HFFc6 (cell line): ENCODE measurements around the gene SLX4. TPM values are rescaled to one million over a fixed set of nuclear protein-coding genes. Genes with fewer than 3 reads are reported as not detected.

ENCODE experiments used
- DNase-seq: peaks from one replicate; pipeline ENCODE4 v3.0.0-alpha.2; 2018
- H3K27ac Mint-ChIP-seq: 2 replicates; pipeline ENCODE4 v1.8.0; 2020; ENCODE audit warnings: mild to moderate bottlenecking, mixed read lengths
- H3K27me3 Mint-ChIP-seq: 2 replicates; pipeline ENCODE4 v1.8.0; 2021; ENCODE audit warnings: mild to moderate bottlenecking, moderate library complexity, mixed read lengths; ENCODE audit not compliant: insufficient read depth
- H3K36me3 Mint-ChIP-seq: 2 replicates; pipeline ENCODE4 v1.8.0; 2021; ENCODE audit warnings: low read depth, mixed read lengths
- H3K4me1 Mint-ChIP-seq: 2 replicates; pipeline ENCODE4 v1.8.0; 2020; ENCODE audit warnings: low read depth, mixed read lengths
- H3K4me3 Mint-ChIP-seq: 2 replicates; pipeline ENCODE4 v1.8.0; 2020; ENCODE audit warnings: mild to moderate bottlenecking, moderate library complexity, mixed read lengths
- H3K9me3 Mint-ChIP-seq: 2 replicates; pipeline ENCODE4 v1.8.0; 2020; ENCODE audit warnings: mild to moderate bottlenecking, mixed read lengths
- CTCF ChIP-seq: fragments of 200-600 bp; sonication (generic); IDR thresholded peaks from 2 replicates; pipeline ENCODE4 v1.5.0; 2021; ENCODE audit warnings: antibody characterized with exemption, mild to moderate bottlenecking
- total RNA-seq, 6 experiments: library from RNA; stranded (reverse); fragmentation: NEBNext Ultra II Directional; extraction: Animal tissue kit (Norgen Biotek cat#: 25700); gene quantifications; 2 replicates in 1 of 6; 3 replicates in 5 of 6; pipeline ENCODE4 v1.2.3, GENCODE V29; 2021

The SLX4 gene
- total RNA-seq, 6 experiments from 2014 or later, result 6.8 to 8.2 (median 7.2) TPM

- no peaks in the 10 kb centered on the region for H3K36me3 Mint-ChIP-seq
- peaks cover 37% of the 10 kb centered on the region for H3K27me3 Mint-ChIP-seq
- no peak for TF ChIP-seq CTCF
- no peaks in the 10 kb centered on the region; the same call in 1 of the 2 replicates for H3K9me3 Mint-ChIP-seq
- no peak for DNase-seq
- H3K27ac Mint-ChIP-seq, result no peak overlapping the region
- H3K4me3 Mint-ChIP-seq, result no peak overlapping the region
- H3K4me1 Mint-ChIP-seq, result no peaks in the 10 kb centered on the region
Measured at GRCh38 chr16:3548445-3548844, 63.0 kb downstream of the SLX4 start.

DNA sequence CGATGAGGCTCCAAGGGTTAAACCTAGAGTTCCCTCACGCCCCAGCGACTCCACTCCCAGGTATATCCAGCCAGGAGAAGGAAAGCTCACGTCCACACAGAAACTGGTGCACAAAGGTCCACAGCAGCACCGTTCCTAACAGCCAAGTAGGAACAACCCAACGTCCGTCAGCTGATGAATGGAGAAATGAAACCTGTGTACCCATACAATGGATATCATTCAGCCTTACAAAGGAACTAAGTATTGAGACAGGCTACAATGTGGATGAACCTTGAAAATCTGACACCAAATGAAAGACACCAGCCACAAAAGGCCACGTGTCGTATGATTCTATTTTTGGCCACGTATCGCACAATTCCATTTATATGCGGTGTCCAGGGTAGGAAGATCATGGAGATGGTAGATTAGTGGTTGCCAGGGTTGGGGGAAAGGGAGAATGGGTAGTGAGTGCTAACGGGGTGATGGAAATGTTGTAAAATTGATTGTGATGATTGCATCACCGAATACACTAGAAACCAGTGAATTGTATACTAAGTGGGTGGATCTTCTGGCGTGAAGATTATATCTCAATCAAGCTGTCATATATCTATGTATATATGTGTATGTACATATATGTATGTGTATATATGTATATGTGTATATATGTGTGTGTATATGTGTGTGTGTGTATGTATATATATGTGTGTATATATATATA, 64.3 kb downstream of the SLX4 start:
- Mint-ChIP-seq H3K27me3 (peaks cover 37% of the 10 kb centered on the region), H3K27ac (no peak overlapping the region)

DNA sequence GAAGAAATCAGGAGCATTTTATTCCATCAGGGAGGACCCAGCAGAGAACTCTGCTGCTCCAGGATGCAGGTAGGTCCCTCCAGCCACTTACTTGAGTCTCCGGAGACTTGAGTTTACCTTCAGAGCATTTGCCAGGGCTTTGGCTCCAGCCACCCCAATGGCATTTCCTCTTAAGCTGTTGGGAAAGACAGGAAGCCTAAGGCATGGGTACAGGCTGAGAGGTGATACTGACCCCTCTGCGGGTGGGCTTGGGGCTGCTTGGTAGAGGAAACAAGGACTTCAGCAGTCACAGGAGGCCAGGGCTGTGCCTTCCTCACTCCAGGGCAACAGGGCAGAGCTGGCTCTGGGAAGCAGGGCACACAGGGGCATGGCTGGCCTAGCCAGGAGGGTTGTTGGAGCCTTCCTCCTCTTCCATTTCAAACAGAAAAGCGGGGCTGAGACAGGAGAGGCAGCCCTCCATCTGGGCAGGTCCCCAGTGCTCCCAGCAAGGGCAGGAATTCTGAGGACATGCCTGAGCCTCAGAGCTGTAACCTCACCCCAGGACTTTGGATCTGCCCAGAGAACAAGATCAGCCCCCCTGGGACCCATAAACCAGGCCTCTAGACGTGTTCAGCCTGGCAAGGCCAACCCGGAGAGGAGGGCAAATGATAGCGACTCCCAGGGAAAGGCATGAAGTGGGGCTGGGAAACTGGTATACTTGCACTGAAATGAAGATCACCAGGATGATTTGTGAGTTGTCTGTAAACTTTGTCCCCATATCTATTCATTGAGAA, 68.6 kb downstream of the SLX4 start:
- no peaks in the 10 kb centered on the region for H3K36me3 Mint-ChIP-seq
- no peak for TF ChIP-seq CTCF
- H3K4me3 Mint-ChIP-seq, result no peak overlapping the region
- no peak overlapping the region for H3K27ac Mint-ChIP-seq
- no peak for DNase-seq
- H3K27me3 Mint-ChIP-seq, result peaks cover 15% of the 10 kb centered on the region
- no peaks in the 10 kb centered on the region for H3K4me1 Mint-ChIP-seq
- H3K9me3 Mint-ChIP-seq, result no peaks in the 10 kb centered on the region

More for the DNA sequence above, 64.3 kb downstream of the SLX4 start:
- H3K4me1 Mint-ChIP-seq, result no peaks in the 10 kb centered on the region
- TF ChIP-seq CTCF, result no peak
- no peak for DNase-seq
- no peaks in the 10 kb centered on the region for H3K36me3 Mint-ChIP-seq
- H3K9me3 Mint-ChIP-seq, result no peaks in the 10 kb centered on the region; the same call in 1 of the 2 replicates
- H3K4me3 Mint-ChIP-seq, result no peak overlapping the region

DNA sequence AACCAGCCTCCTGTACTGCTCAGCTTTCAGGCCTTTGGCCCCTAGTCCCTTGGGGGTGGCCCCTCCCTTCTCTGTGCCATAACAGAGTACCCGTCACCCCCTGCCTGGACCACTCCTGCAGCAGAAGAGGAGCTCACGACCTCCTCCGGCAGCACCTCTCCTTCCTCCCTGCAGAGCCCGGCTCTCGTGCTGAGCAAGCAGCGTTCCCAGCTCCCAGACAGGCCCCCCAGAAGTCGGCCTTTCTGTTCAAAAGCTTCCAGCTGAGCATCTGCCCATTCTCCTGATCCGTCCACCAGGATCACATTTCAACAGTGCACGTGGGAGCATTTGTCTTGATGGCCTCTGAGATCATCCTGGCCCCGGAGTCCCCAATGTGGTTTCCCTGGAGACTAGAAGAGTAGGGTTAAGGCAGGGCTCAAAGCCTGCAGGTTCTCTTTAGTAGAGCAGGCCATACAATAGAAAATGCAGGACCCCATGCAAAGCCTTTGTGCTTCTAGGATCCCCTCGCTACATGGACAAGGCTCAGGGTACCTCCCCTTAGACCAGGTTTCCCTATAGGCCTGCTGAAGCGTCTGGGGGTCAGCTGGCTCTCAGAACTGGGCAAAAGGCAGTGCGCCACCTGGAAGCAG, 69.8 kb downstream of the SLX4 start:
- Mint-ChIP-seq H3K9me3 (no peaks in the 10 kb centered on the region), H3K27ac (no peak overlapping the region), H3K36me3 (peaks cover 5% of the 10 kb centered on the region; the same call in 1 of the 2 replicates), H3K4me1 (peaks cover 7% of the 10 kb centered on the region), H3K27me3 (peaks cover 13% of the 10 kb centered on the region), H3K4me3 (no peak overlapping the region)
- TF ChIP-seq CTCF, result no peak
- DNase-seq, result no peak

DNA sequence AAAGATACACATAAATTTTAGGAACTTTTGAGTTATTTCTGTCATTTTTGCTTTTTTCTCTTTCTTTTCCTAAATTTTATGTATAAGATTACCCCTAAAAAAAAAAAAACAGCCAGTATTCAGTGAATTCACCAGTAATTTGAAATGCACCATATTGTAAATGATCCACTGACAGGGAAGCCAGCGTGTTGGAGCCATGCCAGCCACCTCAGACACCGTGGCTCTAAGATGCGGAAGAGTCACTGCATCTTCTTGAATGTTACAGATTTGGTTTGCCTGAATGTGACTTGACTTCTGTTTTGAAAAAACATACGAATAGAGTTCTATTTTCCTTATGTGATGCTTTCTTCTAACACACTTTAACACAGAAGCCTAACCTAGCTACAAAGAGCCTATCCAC, 73.2 kb downstream of the SLX4 start:
- TF ChIP-seq CTCF, result no peak
- DNase-seq, result no peak
- Mint-ChIP-seq H3K4me3 (no peak overlapping the region), H3K27ac (no peak overlapping the region), H3K4me1 (peaks cover 27% of the 10 kb centered on the region), H3K36me3 (peaks cover 5% of the 10 kb centered on the region; the same call in 1 of the 2 replicates), H3K27me3 (no peaks in the 10 kb centered on the region; the same call in 1 of the 2 replicates), H3K9me3 (no peaks in the 10 kb centered on the region)
